Keratinocyte (primary cell): ENCODE data around the gene KLF6. TPM values are rescaled to one million over a fixed set of nuclear protein-coding genes. Genes with fewer than 3 reads are reported as not detected.

Experiments
- DNase-seq: peaks from one replicate; pipeline ENCODE4 v3.0.0-alpha.2; 2011; ENCODE audit warnings: low read depth, missing footprints, low spot score
- FAIRE-seq: peaks from 2 replicates; lab custom pipeline; 2011; peaks lifted over from hg19 to GRCh38; lab: Jason Lieb, UNC
- H2AFZ ChIP-seq: 2 replicates; pipeline ENCODE4 v1.6.0; 2012; ENCODE audit warnings: low read length, control low read depth, inconsistent platforms; ENCODE audit not compliant: control insufficient read depth
- H3K27ac ChIP-seq: 2 replicates; pipeline ENCODE4 v1.5.1; 2011; ENCODE audit warnings: low read length; ENCODE audit not compliant: control insufficient read depth, insufficient read depth
- H3K27me3 ChIP-seq: 3 replicates; pipeline ENCODE4 v1.6.0; 2011; ENCODE audit warnings: low read length; ENCODE audit not compliant: control insufficient read depth, insufficient read depth; ENCODE audit errors: extremely low read depth
- H3K36me3 ChIP-seq, 2 experiments: 2 replicates in 1 of 2; 3 replicates in 1 of 2; pipeline ENCODE4 v1.5.1; 2011; ENCODE audit warnings: low read length in 2 of 2, mild to moderate bottlenecking in 1 of 2; ENCODE audit not compliant: control insufficient read depth in 2 of 2, insufficient read depth in 2 of 2; ENCODE audit errors: extremely low read depth in 1 of 2
- H3K4me1 ChIP-seq: 3 replicates; pipeline ENCODE4 v1.5.1; 2011; ENCODE audit warnings: low read length; ENCODE audit not compliant: control insufficient read depth, insufficient read depth; ENCODE audit errors: extremely low read depth
- H3K4me2 ChIP-seq: 3 replicates; pipeline ENCODE4 v1.6.0; 2011; ENCODE audit warnings: low read depth, low read length; ENCODE audit not compliant: control insufficient read depth, insufficient read depth; ENCODE audit errors: extremely low read depth
- H3K4me3 ChIP-seq, 3 experiments: fragments of 200-600 bp in 1 of 3; sonication (generic) in 1 of 3; 2 replicates in 2 of 3; 3 replicates in 1 of 3; pipeline ENCODE4 v1.5.1; 2011 to 2016; ENCODE audit warnings: low read length in 3 of 3, mild to moderate bottlenecking in 3 of 3, control low read depth in 2 of 3, inconsistent platforms in 1 of 3, low read depth in 1 of 3, mixed read lengths in 1 of 3, mixed run types in 1 of 3, moderate library complexity in 1 of 3; ENCODE audit not compliant: control insufficient read depth in 2 of 3, insufficient read depth in 2 of 3; ENCODE audit errors: extremely low read depth in 1 of 3
- H3K79me2 ChIP-seq: 2 replicates; pipeline ENCODE4 v1.6.0; 2012; ENCODE audit warnings: low read length; ENCODE audit not compliant: control insufficient read depth, insufficient read depth
- H3K9ac ChIP-seq: 3 replicates; pipeline ENCODE4 v1.6.0; 2011; ENCODE audit warnings: low read length; ENCODE audit not compliant: control insufficient read depth, insufficient read depth; ENCODE audit errors: extremely low read depth
- H3K9me1 ChIP-seq: 3 replicates; pipeline ENCODE4 v1.6.0; 2011; ENCODE audit warnings: low read length; ENCODE audit not compliant: control insufficient read depth, insufficient read depth; ENCODE audit errors: extremely low read depth
- H3K9me3 ChIP-seq: 2 replicates; pipeline ENCODE4 v1.5.1; 2012; ENCODE audit warnings: low read depth, low read length; ENCODE audit not compliant: control insufficient read depth
- H4K20me1 ChIP-seq: 3 replicates; pipeline ENCODE4 v1.6.0; 2011; ENCODE audit warnings: low read length; ENCODE audit not compliant: control insufficient read depth, insufficient read depth; ENCODE audit errors: extremely low read depth
- EZH2 ChIP-seq: IDR thresholded peaks from one replicate; pipeline ENCODE4 v1.6.1; 2012; ENCODE audit warnings: inconsistent platforms, mild to moderate bottlenecking, low read length, moderate library complexity
- dilution Hi-C: fragments of 300-500 bp; cut with MboI; formaldehyde crosslinking; loops from one replicate; pipeline ENCODE4 v1.7.0; 2020; ENCODE audit warnings: low sequenced_read_pairs; ENCODE audit not compliant: extremely low pct_ligation_motif_present
- polyA plus RNA-seq, 5 experiments: library from polyadenylated mRNA; depleted of rRNA in 3 of 5; stranded (reverse) in 3 of 5; stranded (forward) in 1 of 5; unstranded in 1 of 5; fragments of >200 nt; gene quantifications; 1 replicate in 1 of 5; 2 replicates in 3 of 5; 3 replicates in 1 of 5; pipeline versions ENCODE4 v1.2.1 to v1.2.3, GENCODE V29; 2011 to 2012; ENCODE audit warnings: missing spikeins in 2 of 5, low read depth in 1 of 5, low replicate concordance in 1 of 5
- TF ChIP-seq, protein P1 (sequence below), 3 experiments: IDR thresholded peaks in 1 of 3; conservative IDR thresholded peaks in 1 of 3; optimal IDR thresholded peaks in 1 of 3; 2 replicates in 2 of 3; 3 replicates in 1 of 3; pipeline versions ENCODE3 to v1.5.1; 2011; ENCODE audit warnings: low read length in 3 of 3, mild to moderate bottlenecking in 3 of 3, moderate library complexity in 2 of 3, control low read depth in 1 of 3, inconsistent platforms in 1 of 3; ENCODE audit not compliant: insufficient read depth in 2 of 3; ENCODE audit errors: extremely low read depth in 1 of 3

Gene KLF6
- polyA plus RNA-seq, 1 donor (not counting 4 experiments of a cell fraction or from before 2014, with no cell fraction given), result 250 TPM

DNA sequence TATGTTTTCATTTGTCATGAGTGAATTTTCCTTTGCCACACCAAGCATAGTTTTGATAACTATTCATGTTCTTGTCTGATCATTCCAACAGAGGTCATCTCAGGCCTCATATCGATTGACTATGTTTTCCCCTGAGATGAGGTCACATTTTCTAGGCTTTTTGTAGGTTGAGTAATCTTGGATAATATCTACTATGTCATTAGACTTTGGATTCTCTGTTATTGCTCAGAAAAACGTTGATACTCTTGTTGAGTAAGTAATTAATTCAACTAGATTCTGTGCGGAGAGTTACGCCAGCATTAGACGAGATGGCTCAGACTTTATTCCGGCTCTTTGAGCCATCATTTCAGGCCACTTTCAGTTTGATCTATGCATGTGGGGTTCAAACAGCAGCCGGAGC, 57.7 kb downstream of the KLF6 start:
- Histone ChIP-seq H3K4me1 (peaks cover 2% of the 10 kb centered on the region), H3K79me2 (no peaks in the 10 kb centered on the region), H3K9me3 (no peaks in the 10 kb centered on the region), H3K9ac (no peak overlapping the region), H3K36me3 (no peaks in the 10 kb centered on the region), H3K27me3 (no peaks in the 10 kb centered on the region), H3K9me1 (no peaks in the 10 kb centered on the region), H4K20me1 (no peaks in the 10 kb centered on the region), H3K4me3 (no peak overlapping the region), H2AFZ (no peak overlapping the region), H3K27ac (no peak overlapping the region), H3K4me2 (no peak overlapping the region)
- dilution Hi-C loops, result no loop called here
- TF ChIP-seq EZH2, result no peak
- TF ChIP-seq, protein P1, sequence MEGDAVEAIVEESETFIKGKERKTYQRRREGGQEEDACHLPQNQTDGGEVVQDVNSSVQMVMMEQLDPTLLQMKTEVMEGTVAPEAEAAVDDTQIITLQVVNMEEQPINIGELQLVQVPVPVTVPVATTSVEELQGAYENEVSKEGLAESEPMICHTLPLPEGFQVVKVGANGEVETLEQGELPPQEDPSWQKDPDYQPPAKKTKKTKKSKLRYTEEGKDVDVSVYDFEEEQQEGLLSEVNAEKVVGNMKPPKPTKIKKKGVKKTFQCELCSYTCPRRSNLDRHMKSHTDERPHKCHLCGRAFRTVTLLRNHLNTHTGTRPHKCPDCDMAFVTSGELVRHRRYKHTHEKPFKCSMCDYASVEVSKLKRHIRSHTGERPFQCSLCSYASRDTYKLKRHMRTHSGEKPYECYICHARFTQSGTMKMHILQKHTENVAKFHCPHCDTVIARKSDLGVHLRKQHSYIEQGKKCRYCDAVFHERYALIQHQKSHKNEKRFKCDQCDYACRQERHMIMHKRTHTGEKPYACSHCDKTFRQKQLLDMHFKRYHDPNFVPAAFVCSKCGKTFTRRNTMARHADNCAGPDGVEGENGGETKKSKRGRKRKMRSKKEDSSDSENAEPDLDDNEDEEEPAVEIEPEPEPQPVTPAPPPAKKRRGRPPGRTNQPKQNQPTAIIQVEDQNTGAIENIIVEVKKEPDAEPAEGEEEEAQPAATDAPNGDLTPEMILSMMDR (optimal IDR thresholded peaks at IDR 0.05 in 1 of 3, IDR thresholded peaks at IDR 0.05 in 1 of 3, conservative IDR thresholded peaks at IDR 0.05 in 1 of 3; ENCODE audit: extremely low read depth in 1 of 3, insufficient read depth in 2 of 3, low read length in 3 of 3), result no peak
- no peak for FAIRE-seq
- DNase-seq, result no peak
